IPS DF 6.9 (cell line): ENCODE measurements around the gene MS4A15.

Experiments used
- DNase-seq: peaks from one replicate; pipeline ENCODE4 v3.0.0-alpha.2; 2013; ENCODE audit warnings: low read depth, low spot score
- H3K27ac ChIP-seq: one replicate; pipeline ENCODE4 v1.5.1; 2013; ENCODE audit warnings: low read length, control low read depth
- H3K27me3 ChIP-seq: 2 replicates; pipeline ENCODE4 v1.6.1; 2013; ENCODE audit warnings: mild to moderate bottlenecking, low read length; ENCODE audit not compliant: control insufficient read depth, insufficient read depth
- H3K36me3 ChIP-seq: 2 replicates; pipeline ENCODE4 v1.6.1; 2013; ENCODE audit warnings: low read length; ENCODE audit not compliant: control insufficient read depth, insufficient read depth
- H3K4me1 ChIP-seq: 2 replicates; pipeline ENCODE4 v1.6.1; 2013; ENCODE audit warnings: low read length; ENCODE audit not compliant: control insufficient read depth, insufficient read depth
- H3K4me3 ChIP-seq: 2 replicates; pipeline ENCODE4 v1.5.1; 2013; ENCODE audit warnings: mild to moderate bottlenecking, low read length
- H3K9me3 ChIP-seq: 2 replicates; pipeline ENCODE4 v1.6.1; 2013; ENCODE audit warnings: low read length, inconsistent platforms; ENCODE audit not compliant: control insufficient read depth, insufficient read depth
- WGBS: extraction: QIAGEN DNeasy Blood & Tissue Kit; methylation state at CpG from one replicate; pipeline ENCODE4 v1.1.7; 2013; ENCODE audit warnings: mixed read lengths, missing lambda C conversion rate; ENCODE audit not compliant: insufficient read length, insufficient coverage; 5-methylcytosine and 5-hydroxymethylcytosine counted together

Gene MS4A15

GRCh38 chr11:60775420-60775961 is 18.8 kb downstream of the MS4A15 start:
- no peaks in the 10 kb centered on the region for H3K36me3 ChIP-seq
- H3K4me1 ChIP-seq, result no peaks in the 10 kb centered on the region; the same call in 1 of the 2 replicates
- no peak overlapping the region for H3K4me3 ChIP-seq
- WGBS, result no CpG with 5 or more reads among the region's 15 CpGs
- DNase-seq, result peak; percentile 77
- no peaks in the 10 kb centered on the region for H3K27me3 ChIP-seq
- no peak overlapping the region for H3K27ac ChIP-seq
- H3K9me3 ChIP-seq, result no peaks in the 10 kb centered on the region

- DNase-seq, result no peak
- no peak overlapping the region for H3K27ac ChIP-seq
- H3K9me3 ChIP-seq, result no peaks in the 10 kb centered on the region
- H3K27me3 ChIP-seq, result no peaks in the 10 kb centered on the region
- H3K4me3 ChIP-seq, result no peak overlapping the region
- H3K36me3 ChIP-seq, result no peaks in the 10 kb centered on the region
- no peaks in the 10 kb centered on the region; the same call in 1 of the 2 replicates for H3K4me1 ChIP-seq
- whole genome bisulfite sequencing, result no CpG with 5 or more reads among the region's 4 CpGs
Observed at GRCh38 chr11:60776167-60776566, 19.5 kb downstream of the MS4A15 start.

- H3K4me3 ChIP-seq, result no peak overlapping the region
- H3K27ac ChIP-seq, result no peak overlapping the region
- H3K9me3 ChIP-seq, result no peaks in the 10 kb centered on the region
- DNase-seq, result no peak
- no peaks in the 10 kb centered on the region for H3K36me3 ChIP-seq
- WGBS, result no CpG with 5 or more reads among the region's 4 CpGs
- no peaks in the 10 kb centered on the region; the same call in 1 of the 2 replicates for H3K4me1 ChIP-seq
- H3K27me3 ChIP-seq, result no peaks in the 10 kb centered on the region
Observed at GRCh38 chr11:60777106-60777505, 20.4 kb downstream of the MS4A15 start.

GRCh38 chr11:60777572-60777971 is 20.9 kb downstream of the MS4A15 start:
- no peak for DNase-seq
- no peaks in the 10 kb centered on the region; the same call in 1 of the 2 replicates for H3K4me1 ChIP-seq
- no peak overlapping the region for H3K27ac ChIP-seq
- no peaks in the 10 kb centered on the region for H3K36me3 ChIP-seq
- H3K27me3 ChIP-seq, result no peaks in the 10 kb centered on the region
- WGBS, result no CpG with 5 or more reads among the region's 2 CpGs
- no peak overlapping the region for H3K4me3 ChIP-seq
- no peaks in the 10 kb centered on the region for H3K9me3 ChIP-seq

GRCh38 chr11:60780065-60780464 is 23.4 kb downstream of the MS4A15 start:
- Histone ChIP-seq H3K27me3 (no peaks in the 10 kb centered on the region), H3K36me3 (no peaks in the 10 kb centered on the region), H3K9me3 (no peaks in the 10 kb centered on the region), H3K4me1 (no peaks in the 10 kb centered on the region; the same call in 1 of the 2 replicates), H3K4me3 (no peak overlapping the region), H3K27ac (no peak overlapping the region)
- DNase-seq, result no peak
- WGBS, result no CpG with 5 or more reads among the region's 2 CpGs

GRCh38 chr11:60780774-60781173 is 24.1 kb downstream of the MS4A15 start:
- no peak overlapping the region for H3K4me3 ChIP-seq
- H3K36me3 ChIP-seq, result no peaks in the 10 kb centered on the region
- H3K27me3 ChIP-seq, result no peaks in the 10 kb centered on the region
- no peak overlapping the region for H3K27ac ChIP-seq
- DNase-seq, result no peak
- H3K4me1 ChIP-seq, result no peaks in the 10 kb centered on the region; the same call in 1 of the 2 replicates
- no peaks in the 10 kb centered on the region for H3K9me3 ChIP-seq

- H3K36me3 ChIP-seq, result no peaks in the 10 kb centered on the region
- no peaks in the 10 kb centered on the region for H3K27me3 ChIP-seq
- no peak overlapping the region for H3K4me3 ChIP-seq
- no peak overlapping the region for H3K27ac ChIP-seq
- no peak for DNase-seq
- H3K4me1 ChIP-seq, result no peaks in the 10 kb centered on the region; the same call in 1 of the 2 replicates
- no peaks in the 10 kb centered on the region for H3K9me3 ChIP-seq
- WGBS, result no CpG with 5 or more reads among the region's 7 CpGs
Observed at GRCh38 chr11:60781286-60781980, 24.8 kb downstream of the MS4A15 start.

GRCh38 chr11:60781981-60782316 is 25.3 kb downstream of the MS4A15 start:
- DNase-seq, result no peak
- no peaks in the 10 kb centered on the region for H3K9me3 ChIP-seq
- WGBS, result no CpG with 5 or more reads among the region's 4 CpGs
- no peaks in the 10 kb centered on the region for H3K4me1 ChIP-seq
- no peaks in the 10 kb centered on the region for H3K27me3 ChIP-seq
- no peaks in the 10 kb centered on the region for H3K36me3 ChIP-seq
- H3K27ac ChIP-seq, result no peak overlapping the region
- no peak overlapping the region for H3K4me3 ChIP-seq

- no peak for DNase-seq
- no CpG with 5 or more reads among the region's 12 CpGs for WGBS
- H3K4me3 ChIP-seq, result no peak overlapping the region
- H3K9me3 ChIP-seq, result no peaks in the 10 kb centered on the region
- H3K27me3 ChIP-seq, result no peaks in the 10 kb centered on the region
- no peaks in the 10 kb centered on the region for H3K4me1 ChIP-seq
- no peak overlapping the region for H3K27ac ChIP-seq
- H3K36me3 ChIP-seq, result no peaks in the 10 kb centered on the region
Observed at GRCh38 chr11:60782393-60783140, 25.9 kb downstream of the MS4A15 start.

- H3K36me3 ChIP-seq, result no peaks in the 10 kb centered on the region
- H3K27me3 ChIP-seq, result no peaks in the 10 kb centered on the region
- H3K27ac ChIP-seq, result no peak overlapping the region
- H3K4me3 ChIP-seq, result no peak overlapping the region
- H3K4me1 ChIP-seq, result no peaks in the 10 kb centered on the region
- no peaks in the 10 kb centered on the region for H3K9me3 ChIP-seq
- no CpG with 5 or more reads among the region's 8 CpGs for WGBS
- DNase-seq, result no peak
Observed at GRCh38 chr11:60783141-60783484, 26.4 kb downstream of the MS4A15 start.
